Subcutaneous preadipocyte (primary cell): ENCODE measurements around the gene GCDH. TPM values are rescaled to one million over a fixed set of nuclear protein-coding genes. Genes with fewer than 3 reads are reported as not detected.
A peak's percentile ranks its signal among the peaks of the same experiment; 100 is the strongest.

Source experiments
- small RNA-seq: library from RNA; depleted of rRNA; stranded (forward); fragments of <200 nt; gene quantifications from one replicate; pipeline ENCODE3, GENCODE V24; 2012
- total RNA-seq: library from RNA; depleted of rRNA; stranded (reverse); fragments of >200 nt; gene quantifications from 2 replicates; pipeline ENCODE4 v1.2.3, GENCODE V29; 2012

The GCDH gene
- total RNA-seq: 28.7 and 37.8 TPM in 2 replicates

GRCh38 chr19:12890787-12891552 is at the start of gene GCDH:
Gene GCDH (plus strand): TSS chr19:12891160. CDS start chr19:12891305, 145 bp downstream.

GRCh38 chr19:12881172-12881808 is 9.7 kb upstream of the GCDH start, which contains the start of gene DNASE2:
Gene DNASE2 (minus strand): TSS chr19:12881449. CDS start chr19:12881375, 74 bp downstream.

GRCh38 chr19:12886969-12887747 is 3.8 kb upstream of the GCDH start, which contains the start of gene KLF1:
Gene KLF1 (minus strand): TSS chr19:12887201. CDS start chr19:12887140, 61 bp downstream.

GRCh38 chr19:12933287-12934072 is 42.5 kb downstream of the GCDH start, which contains the start of gene FARSA:
Gene FARSA (minus strand): TSS chr19:12933711. CDS start chr19:12933696, 15 bp downstream.

GRCh38 chr19:12937927-12938778 is 47.2 kb downstream of the GCDH start, which contains the start of gene CALR:
Gene CALR (plus strand): TSS chr19:12938609. CDS start chr19:12938680, 71 bp downstream.

GRCh38 chr19:12945479-12946091 is 54.6 kb downstream of the GCDH start, which contains the start of gene RAD23A:
Gene RAD23A (plus strand): TSS chr19:12945862. CDS start chr19:12945949, 87 bp downstream.

Small RNA genes lying within 50 kb of the gene (small RNA-seq; reads per million reads assigned to genes)
- gene MIR5695 (0.25 reads per million), gene MIR6515 (0.38 reads per million, percentile 18 among the genes with 10 or more reads in this experiment), gene MIR6794 (not detected)

Other genes starting within 250 kb of the GCDH start
- 27.4 and 41.2 TPM in 2 replicates for gene MAN2B1, start 224.4 kb upstream of the GCDH start, total RNA-seq
- 5.9 and 6.3 TPM in 2 replicates for gene WDR83, start 224.4 kb upstream of the GCDH start, total RNA-seq
- 59.2 and 60.0 TPM in 2 replicates for gene DHPS, start 209.3 kb upstream of the GCDH start, total RNA-seq
- gene GNG14, start 203.2 kb upstream of the GCDH start, total RNA-seq: not detected in 2 replicates
- gene FBXW9, start 194.5 kb upstream of the GCDH start, total RNA-seq: 18.2 and 23.5 TPM in 2 replicates
- 43.0 and 54.0 TPM in 2 replicates for gene TNPO2, start 167.2 kb upstream of the GCDH start, total RNA-seq
- gene TRIR, start 156.5 kb upstream of the GCDH start, total RNA-seq: 131 and 163 TPM in 2 replicates
- 92.7 and 97.0 TPM in 2 replicates for gene GET3, start 153.7 kb upstream of the GCDH start, total RNA-seq
- gene BEST2, start 139.4 kb upstream of the GCDH start, total RNA-seq: not detected in 2 replicates
- gene HOOK2, start 115.6 kb upstream of the GCDH start, total RNA-seq: 6.8 and 7.7 TPM in 2 replicates
- 53.4 and 101 TPM in 2 replicates for gene JUNB, start 99.7 kb upstream of the GCDH start, total RNA-seq
- gene PRDX2, start 89.4 kb upstream of the GCDH start, total RNA-seq: 91.5 and 105 TPM in 2 replicates
- not detected in 2 replicates for gene THSD8, start 89.1 kb upstream of the GCDH start, total RNA-seq
- 33.6 and 41.9 TPM in 2 replicates for gene RNASEH2A, start 84.6 kb upstream of the GCDH start, total RNA-seq
- gene RTBDN, start 56.6 kb upstream of the GCDH start, total RNA-seq: not detected in 2 replicates
- 0.20 TPM in 1 of 2 replicates, not detected in the other for gene MAST1, start 52.6 kb upstream of the GCDH start, total RNA-seq
- 13.5 and 14.0 TPM in 2 replicates for gene DNASE2, start 9.7 kb upstream of the GCDH start, total RNA-seq
- 0.37 TPM in 1 of 2 replicates, not detected in the other for gene KLF1, start 4.0 kb upstream of the GCDH start, total RNA-seq
- gene SYCE2, start 28.1 kb downstream of the GCDH start, total RNA-seq: 0.20 and 0.73 TPM in 2 replicates
- 73.5 and 89.5 TPM in 2 replicates for gene FARSA, start 42.6 kb downstream of the GCDH start, total RNA-seq
- 1,887 and 1,968 TPM in 2 replicates for gene CALR, start 47.4 kb downstream of the GCDH start, total RNA-seq
- gene RAD23A, start 54.7 kb downstream of the GCDH start, total RNA-seq: 121 and 125 TPM in 2 replicates
- 20.5 and 21.7 TPM in 2 replicates for gene GADD45GIP1, start 66.1 kb downstream of the GCDH start, total RNA-seq
- not detected in 2 replicates for gene DAND5, start 78.4 kb downstream of the GCDH start, total RNA-seq
- gene NFIX, start 104.3 kb downstream of the GCDH start, total RNA-seq: 66.5 and 73.9 TPM in 2 replicates
- 0.73 and 0.98 TPM in 2 replicates for gene LYL1, start 211.7 kb downstream of the GCDH start, total RNA-seq
- gene TRMT1, start 225.6 kb downstream of the GCDH start, total RNA-seq: 35.3 and 39.9 TPM in 2 replicates
- gene NACC1, start 227.1 kb downstream of the GCDH start, total RNA-seq: 78.6 and 111 TPM in 2 replicates